Astrocyte of the hippocampus (primary cell): ENCODE data around the gene P2RX1.

Source experiments
- DNase-seq: peaks from one replicate; pipeline ENCODE4 v3.0.0; 2011; ENCODE audit warnings: low read depth, low spot score

The P2RX1 gene

GRCh38 chr17:3924512-3925350 lies 8.5 kb upstream of the P2RX1 start:
- no peak for DNase-seq

GRCh38 chr17:3923466-3924190 lies 7.4 kb upstream of the P2RX1 start:
- DNase-seq = no peak

GRCh38 chr17:3922765-3923164 lies 6.5 kb upstream of the P2RX1 start:
- no peak for DNase-seq

- DNase-seq = no peak
Measured at GRCh38 chr17:3921502-3922319, 5.4 kb upstream of the P2RX1 start.

- no peak for DNase-seq
Measured at GRCh38 chr17:3921006-3921405, 4.7 kb upstream of the P2RX1 start.

- DNase-seq = no peak
Measured at GRCh38 chr17:3919123-3919624, 2.9 kb upstream of the P2RX1 start.

GRCh38 chr17:3918372-3919122 lies 2.3 kb upstream of the P2RX1 start:
- DNase-seq = no peak

GRCh38 chr17:3917391-3917931 lies 1.2 kb upstream of the P2RX1 start:
- peak; percentile 53 for DNase-seq

GRCh38 chr17:3916825-3917224 lies 560 bp upstream of the P2RX1 start:
- DNase-seq = no peak

GRCh38 chr17:3915581-3915994 lies 677 bp downstream of the P2RX1 start:
- DNase-seq = no peak

GRCh38 chr17:3914312-3914670 lies 2.0 kb downstream of the P2RX1 start:
- no peak for DNase-seq

- peak; percentile 84 for DNase-seq
Measured at GRCh38 chr17:3913531-3914311, 2.5 kb downstream of the P2RX1 start.

GRCh38 chr17:3912827-3913226 lies 3.4 kb downstream of the P2RX1 start:
- DNase-seq = no peak

- no peak for DNase-seq
Measured at GRCh38 chr17:3911271-3912053, 4.8 kb downstream of the P2RX1 start.

- DNase-seq = no peak
Measured at GRCh38 chr17:3910420-3911270, 5.6 kb downstream of the P2RX1 start.

- no peak for DNase-seq
Measured at GRCh38 chr17:3909257-3909656, 7.0 kb downstream of the P2RX1 start.

GRCh38 chr17:3907483-3908216 lies 8.6 kb downstream of the P2RX1 start:
- DNase-seq = no peak

GRCh38 chr17:3906881-3907280 lies 9.4 kb downstream of the P2RX1 start:
- no peak for DNase-seq
